Measurements from ENCODE around the gene SLC25A31.

GRCh38 chr4:127732623-127733328 is 2.6 kb downstream of the SLC25A31 start:
- TF ChIP-seq POLR2AphosphoS5 (IDR thresholded peaks at IDR 0.05; ENCODE audit: borderline replicate concordance, low read depth, low read length) (no peak), EZH2 (IDR thresholded peaks at IDR 0.05) (no peak)

Data from SK-N-MC (cell line).